CD14-positive monocyte (primary cell): ENCODE results near the gene IGF1. TPM values are rescaled to one million over a fixed set of nuclear protein-coding genes. Genes with fewer than 3 reads are reported as not detected.

ENCODE experiments used
- DNase-seq, 3 donors: peaks; one replicate each; pipeline ENCODE4 v3.0.0-alpha.2; 2011 to 2022
- H2AFZ ChIP-seq: 2 replicates; pipeline ENCODE4 v1.6.0; 2012; ENCODE audit warnings: mild to moderate bottlenecking, low read depth, low read length, inconsistent platforms; ENCODE audit not compliant: insufficient read depth, poor library complexity, severe bottlenecking
- H3K27ac ChIP-seq, 2 donors: 1 replicate in 1 of 2; 2 replicates in 1 of 2; pipeline ENCODE4 v1.5.1; 2012 to 2013; ENCODE audit warnings: low read length in 2 of 2, control low read depth in 1 of 2, inconsistent platforms in 1 of 2, low read depth in 1 of 2, mild to moderate bottlenecking in 1 of 2
- H3K27me3 ChIP-seq, 2 donors: one replicate each; pipeline versions ENCODE4 v1.6.0 to v1.6.1; 2011 to 2013; ENCODE audit warnings: low read length in 2 of 2; ENCODE audit not compliant: control insufficient read depth in 2 of 2, insufficient read depth in 2 of 2
- H3K36me3 ChIP-seq, 2 donors: replicated peaks in 1 of 2; 1 replicate in 1 of 2; 2 replicates in 1 of 2; pipeline versions ENCODE4 v1.5.1 to v1.6.1; 2012 to 2013; ENCODE audit warnings: low read length in 2 of 2, control low read depth in 1 of 2, inconsistent platforms in 1 of 2, mild to moderate bottlenecking in 1 of 2; ENCODE audit not compliant: insufficient read depth in 2 of 2, control insufficient read depth in 1 of 2
- H3K4me1 ChIP-seq, 2 donors: 1 replicate in 1 of 2; 2 replicates in 1 of 2; pipeline versions ENCODE4 v1.5.1 to v1.6.1; 2012 to 2013; ENCODE audit warnings: low read length in 2 of 2, control low read depth in 1 of 2, inconsistent platforms in 1 of 2, mild to moderate bottlenecking in 1 of 2, moderate library complexity in 1 of 2; ENCODE audit not compliant: insufficient read depth in 2 of 2, control insufficient read depth in 1 of 2
- H3K4me2 ChIP-seq: replicated peaks from 2 replicates; pipeline ENCODE3; 2012; ENCODE audit warnings: low read length, moderate library complexity, mild to moderate bottlenecking; ENCODE audit not compliant: poor library complexity, severe bottlenecking; ENCODE audit errors: extremely low read depth
- H3K4me3 ChIP-seq, 3 experiments: fragments of 200-600 bp in 1 of 3; sonication (generic) in 1 of 3; replicated peaks in 1 of 3; 1 replicate in 2 of 3; 2 replicates in 1 of 3; pipeline ENCODE4 v1.5.1; 2011 to 2013; ENCODE audit warnings: low read length in 3 of 3, mild to moderate bottlenecking in 3 of 3, control low read depth in 2 of 3, low read depth in 2 of 3, inconsistent platforms in 1 of 3, moderate library complexity in 1 of 3
- H3K79me2 ChIP-seq: 2 replicates; pipeline ENCODE4 v1.6.0; 2012; ENCODE audit warnings: mild to moderate bottlenecking, control low read depth, inconsistent platforms, low read length, moderate library complexity; ENCODE audit not compliant: insufficient read depth
- H3K9ac ChIP-seq: 2 replicates; pipeline ENCODE4 v1.6.0; 2017; ENCODE audit warnings: low read length, mild to moderate bottlenecking; ENCODE audit not compliant: insufficient read depth, poor library complexity, severe bottlenecking
- H3K9me3 ChIP-seq, 2 donors: replicated peaks in 1 of 2; 1 replicate in 1 of 2; 2 replicates in 1 of 2; pipeline versions ENCODE4 v1.5.1 to v1.6.1; 2012 to 2013; ENCODE audit warnings: low read length in 2 of 2, control low read depth in 1 of 2; ENCODE audit not compliant: control insufficient read depth in 1 of 2, insufficient read depth in 1 of 2
- H4K20me1 ChIP-seq: 2 replicates; pipeline ENCODE4 v1.6.0; 2012; ENCODE audit warnings: mild to moderate bottlenecking, low read length, control low read depth, moderate library complexity; ENCODE audit not compliant: insufficient read depth
- H3K27ac Mint-ChIP-seq, 7 donors: one replicate each; pipeline ENCODE4 v1.8.0; 2020; ENCODE audit warnings: mild to moderate bottlenecking in 7 of 7, mixed read lengths in 7 of 7, moderate library complexity in 6 of 7, inconsistent platforms in 2 of 7
- H3K27me3 Mint-ChIP-seq, 3 donors: one replicate each; pipeline ENCODE4 v1.8.0; 2021 to 2022; ENCODE audit warnings: low read depth in 3 of 3, mild to moderate bottlenecking in 3 of 3, mixed read lengths in 3 of 3, moderate library complexity in 3 of 3, inconsistent platforms in 1 of 3
- H3K36me3 Mint-ChIP-seq, 2 donors: one replicate each; pipeline ENCODE4 v1.8.0; 2020; ENCODE audit warnings: mixed read lengths in 2 of 2, inconsistent platforms in 1 of 2, mild to moderate bottlenecking in 1 of 2
- H3K4me1 Mint-ChIP-seq: one replicate; pipeline ENCODE4 v1.8.0; 2020; ENCODE audit warnings: mild to moderate bottlenecking, mixed read lengths
- H3K4me3 Mint-ChIP-seq, 2 donors: one replicate each; pipeline ENCODE4 v1.8.0; 2020; ENCODE audit warnings: mild to moderate bottlenecking in 2 of 2, mixed read lengths in 2 of 2, moderate library complexity in 1 of 2
- H3K9me3 Mint-ChIP-seq, 7 donors: one replicate each; pipeline ENCODE4 v1.8.0; 2020 to 2022; ENCODE audit warnings: mixed read lengths in 7 of 7, mild to moderate bottlenecking in 6 of 7, moderate library complexity in 6 of 7, inconsistent platforms in 2 of 7
- CTCF ChIP-seq: fragments of 200-600 bp; IDR thresholded peaks from one replicate; pipeline ENCODE4 v1.8.0; 2022; ENCODE audit warnings: antibody characterized with exemption, mild to moderate bottlenecking
- WGBS: methylation state at CpG from one replicate; pipeline ENCODE4 v1.1.5; 2013; ENCODE audit warnings: missing lambda C conversion rate; ENCODE audit not compliant: insufficient coverage; 5-methylcytosine and 5-hydroxymethylcytosine counted together
- intact Hi-C, 2 donors: fragments of 100-400 bp; cut with micrococcal nuclease; formaldehyde crosslinking; loops; one replicate each; pipeline versions ENCODE4 v1.15.0 to v1.15.1; 2023
- polyA plus RNA-seq, 3 donors: library from polyadenylated mRNA; depleted of rRNA in 1 of 3; unstranded in 2 of 3; stranded (reverse) in 1 of 3; fragments of 300-500 nt in 2 of 3; fragments of >200 nt in 1 of 3; fragmentation: Illumina TruSeq in 2 of 3; gene quantifications; 1 replicate in 2 of 3; 2 replicates in 1 of 3; pipeline ENCODE4 v1.2.3, GENCODE V29; 2012 to 2021

Gene IGF1
- polyA plus RNA-seq, 3 donors: not detected

GRCh38 chr12:102475355-102475754 lies 5.0 kb downstream of the IGF1 start:
- Mint-ChIP-seq H3K4me3 (no peak overlapping the region), H3K4me1 (no peaks in the 10 kb centered on the region), H3K27me3 (peaks cover 5 to 8% (median 7%) of the 10 kb centered on the region in 3 donors), H3K27ac (no peak overlapping the region), H3K36me3 (no peaks in the 10 kb centered on the region), H3K9me3 (peaks cover 0 to 1% (median 0%) of the 10 kb centered on the region in 7 donors)
- no peak overlapping the region for H3K4me3 ChIP-seq
- WGBS: 97% methylated on average over 6 of the region's 9 CpGs
- H4K20me1 ChIP-seq: no peaks in the 10 kb centered on the region
- no peaks in the 10 kb centered on the region for H3K9me3 ChIP-seq
- no peak for TF ChIP-seq CTCF
- DNase-seq: no peak
- intact Hi-C loops: no loop called here
- no peaks in the 10 kb centered on the region for H3K36me3 ChIP-seq
- peaks cover 0 to 2% of the 10 kb centered on the region in 2 donors for H3K27me3 ChIP-seq
- H3K27ac ChIP-seq: no peak overlapping the region
- H2AFZ ChIP-seq: no peak overlapping the region
- H3K79me2 ChIP-seq: no peaks in the 10 kb centered on the region
- H3K4me1 ChIP-seq: no peaks in the 10 kb centered on the region
- H3K4me2 ChIP-seq: no peak overlapping the region
- H3K9ac ChIP-seq: no peak overlapping the region

- Mint-ChIP-seq H3K4me1 (no peaks in the 10 kb centered on the region), H3K4me3 (peak overlapping the region in 1 of 2 donors; percentile 43), H3K27ac (no peak overlapping the region), H3K27me3 (peaks cover 5 to 8% (median 7%) of the 10 kb centered on the region in 3 donors), H3K9me3 (peaks cover 0 to 1% (median 0%) of the 10 kb centered on the region in 7 donors), H3K36me3 (no peaks in the 10 kb centered on the region)
- intact Hi-C loops: loop anchor here in 1 of 2 donors (5.0 kb wide), 1 partner anchor 48 kb away; no protein-coding TSS in a partner anchor
- Histone ChIP-seq H2AFZ (no peak overlapping the region), H3K9me3 (no peaks in the 10 kb centered on the region), H3K9ac (no peak overlapping the region), H3K27me3 (peaks cover 0 to 2% of the 10 kb centered on the region in 2 donors), H4K20me1 (no peaks in the 10 kb centered on the region), H3K4me1 (no peaks in the 10 kb centered on the region), H3K79me2 (no peaks in the 10 kb centered on the region), H3K36me3 (no peaks in the 10 kb centered on the region), H3K27ac (no peak overlapping the region), H3K4me3 (no peak overlapping the region), H3K4me2 (no peak overlapping the region)
- WGBS: 100% methylated on average over 1 of the region's 3 CpGs
- no peak for TF ChIP-seq CTCF
- peak in 1 of 3 donors; percentile 10 for DNase-seq
These were observed 5.8 kb downstream of the IGF1 start for GRCh38 chr12:102474438-102475064.
